NB4 (cell line): Measurements from ENCODE around the gene RFTN1.

Experiments
- TF ChIP-seq, protein P1 (sequence below): IDR thresholded peaks from one replicate; pipeline ENCODE4 v1.5.1; 2012; ENCODE audit warnings: low read depth, low read length
- TF ChIP-seq, protein P2 (sequence below): IDR thresholded peaks from 2 replicates; pipeline ENCODE4 v1.6.1; 2011; ENCODE audit warnings: low read depth, low read length

DNA sequence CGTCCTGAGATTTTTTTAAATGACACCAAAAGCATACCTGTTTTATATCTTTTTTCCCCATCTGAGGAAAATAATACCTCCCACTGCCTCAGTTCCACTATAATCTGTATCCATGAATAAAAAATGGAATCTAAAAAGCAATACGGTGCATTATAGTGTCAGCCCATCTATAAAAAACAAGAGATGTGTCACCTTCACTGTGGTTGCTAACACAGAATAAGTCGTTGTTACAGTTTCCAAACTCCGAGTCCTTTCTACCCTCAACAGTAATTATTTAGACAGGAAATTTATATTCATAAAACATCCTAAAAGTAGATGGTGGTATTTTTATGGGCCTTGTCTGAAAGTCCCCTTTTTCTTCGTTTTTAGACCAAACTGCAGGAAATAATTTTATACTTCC is 19.4 kb downstream of the RFTN1 start:
- TF ChIP-seq, protein P1, sequence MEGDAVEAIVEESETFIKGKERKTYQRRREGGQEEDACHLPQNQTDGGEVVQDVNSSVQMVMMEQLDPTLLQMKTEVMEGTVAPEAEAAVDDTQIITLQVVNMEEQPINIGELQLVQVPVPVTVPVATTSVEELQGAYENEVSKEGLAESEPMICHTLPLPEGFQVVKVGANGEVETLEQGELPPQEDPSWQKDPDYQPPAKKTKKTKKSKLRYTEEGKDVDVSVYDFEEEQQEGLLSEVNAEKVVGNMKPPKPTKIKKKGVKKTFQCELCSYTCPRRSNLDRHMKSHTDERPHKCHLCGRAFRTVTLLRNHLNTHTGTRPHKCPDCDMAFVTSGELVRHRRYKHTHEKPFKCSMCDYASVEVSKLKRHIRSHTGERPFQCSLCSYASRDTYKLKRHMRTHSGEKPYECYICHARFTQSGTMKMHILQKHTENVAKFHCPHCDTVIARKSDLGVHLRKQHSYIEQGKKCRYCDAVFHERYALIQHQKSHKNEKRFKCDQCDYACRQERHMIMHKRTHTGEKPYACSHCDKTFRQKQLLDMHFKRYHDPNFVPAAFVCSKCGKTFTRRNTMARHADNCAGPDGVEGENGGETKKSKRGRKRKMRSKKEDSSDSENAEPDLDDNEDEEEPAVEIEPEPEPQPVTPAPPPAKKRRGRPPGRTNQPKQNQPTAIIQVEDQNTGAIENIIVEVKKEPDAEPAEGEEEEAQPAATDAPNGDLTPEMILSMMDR, result no peak
- TF ChIP-seq, protein P2, sequence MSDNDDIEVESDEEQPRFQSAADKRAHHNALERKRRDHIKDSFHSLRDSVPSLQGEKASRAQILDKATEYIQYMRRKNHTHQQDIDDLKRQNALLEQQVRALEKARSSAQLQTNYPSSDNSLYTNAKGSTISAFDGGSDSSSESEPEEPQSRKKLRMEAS, result no peak
